ENCODE measurements around the gene KDM2B. TPM values are rescaled to one million over a fixed set of nuclear protein-coding genes. Genes with fewer than 3 reads are reported as not detected.

KDM2B gene
- polyA plus RNA-seq, 1 donor from 2014 or later: 85.5 TPM

GRCh38 chr12:121600702-121601336 is 20.0 kb upstream of the KDM2B start:
- TF ChIP-seq SMC3 (conservative IDR thresholded peaks at IDR 0.05; ENCODE audit: poor library complexity) (no peak), POLR2AphosphoS5 (IDR thresholded peaks at IDR 0.05) (no peak), REST (IDR thresholded peaks at IDR 0.05; ENCODE audit: borderline replicate concordance) (no peak), MXI1 (conservative IDR thresholded peaks at IDR 0.05; ENCODE audit: poor library complexity, severe bottlenecking) (no peak), TAF1 (IDR thresholded peaks at IDR 0.05; ENCODE audit: low read depth) (no peak), EZH2 (IDR thresholded peaks at IDR 0.05; ENCODE audit: borderline replicate concordance, insufficient read depth, low read length, poor library complexity, severe bottlenecking) (no peak), RAD21 (conservative IDR thresholded peaks at IDR 0.05) (no peak), EP300 (conservative IDR thresholded peaks at IDR 0.05; ENCODE audit: poor library complexity, severe bottlenecking) (no peak)
- TF ChIP-seq, protein P1, sequence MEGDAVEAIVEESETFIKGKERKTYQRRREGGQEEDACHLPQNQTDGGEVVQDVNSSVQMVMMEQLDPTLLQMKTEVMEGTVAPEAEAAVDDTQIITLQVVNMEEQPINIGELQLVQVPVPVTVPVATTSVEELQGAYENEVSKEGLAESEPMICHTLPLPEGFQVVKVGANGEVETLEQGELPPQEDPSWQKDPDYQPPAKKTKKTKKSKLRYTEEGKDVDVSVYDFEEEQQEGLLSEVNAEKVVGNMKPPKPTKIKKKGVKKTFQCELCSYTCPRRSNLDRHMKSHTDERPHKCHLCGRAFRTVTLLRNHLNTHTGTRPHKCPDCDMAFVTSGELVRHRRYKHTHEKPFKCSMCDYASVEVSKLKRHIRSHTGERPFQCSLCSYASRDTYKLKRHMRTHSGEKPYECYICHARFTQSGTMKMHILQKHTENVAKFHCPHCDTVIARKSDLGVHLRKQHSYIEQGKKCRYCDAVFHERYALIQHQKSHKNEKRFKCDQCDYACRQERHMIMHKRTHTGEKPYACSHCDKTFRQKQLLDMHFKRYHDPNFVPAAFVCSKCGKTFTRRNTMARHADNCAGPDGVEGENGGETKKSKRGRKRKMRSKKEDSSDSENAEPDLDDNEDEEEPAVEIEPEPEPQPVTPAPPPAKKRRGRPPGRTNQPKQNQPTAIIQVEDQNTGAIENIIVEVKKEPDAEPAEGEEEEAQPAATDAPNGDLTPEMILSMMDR (IDR thresholded peaks at IDR 0.05; ENCODE audit: poor library complexity, severe bottlenecking): no peak
- H3K27ac ChIP-seq (ENCODE audit: low read length): no peak overlapping the region

DNA sequence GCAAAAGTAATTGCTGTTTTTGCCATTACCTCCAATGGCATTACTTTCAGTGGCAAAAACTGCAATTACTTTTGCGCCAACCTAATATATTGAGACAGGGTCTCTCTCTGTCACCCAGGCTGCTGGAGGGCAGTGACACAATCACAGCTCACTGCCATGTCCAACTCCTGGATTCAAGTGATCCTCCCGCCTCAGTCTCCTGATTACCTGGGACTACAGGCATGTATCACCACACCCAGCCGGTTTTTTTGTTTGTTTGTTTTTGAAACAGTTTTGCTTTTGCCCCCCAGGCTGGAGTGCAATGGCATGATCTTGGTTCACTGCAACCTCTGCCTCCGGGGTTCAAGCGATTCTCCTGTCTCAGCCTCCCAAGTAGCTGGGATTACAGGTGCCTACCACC is 15.7 kb upstream of the KDM2B start:
- Histone ChIP-seq H3K9me3 (ENCODE audit: low read length) (no peaks in the 10 kb centered on the region), H3K9ac (ENCODE audit: low read length) (no peak overlapping the region), H4K20me1 (ENCODE audit: insufficient read depth) (no peaks in the 10 kb centered on the region), H3K27ac (ENCODE audit: low read length) (no peak overlapping the region), H3K4me3 (ENCODE audit: low read length) (no peak overlapping the region), H3K9me2 (ENCODE audit: insufficient read depth, low read length) (no peaks in the 10 kb centered on the region), H2AFZ (ENCODE audit: low read depth, low read length) (no peak overlapping the region), H3K27me3 (ENCODE audit: insufficient read depth, low read depth, low read length) (no peaks in the 10 kb centered on the region), H3K36me3 (ENCODE audit: insufficient read depth, low read length) (no peaks in the 10 kb centered on the region), H3F3A (ENCODE audit: insufficient read depth, low read length, poor library complexity, severe bottlenecking) (no peaks in the 10 kb centered on the region), H3K4me2 (ENCODE audit: low read length) (no peak overlapping the region), H3K79me2 (replicated peaks; ENCODE audit: insufficient read depth, low read length) (no peaks in the 10 kb centered on the region)
- TF ChIP-seq SMC3 (conservative IDR thresholded peaks at IDR 0.05; ENCODE audit: poor library complexity) (no peak), TAF1 (IDR thresholded peaks at IDR 0.05; ENCODE audit: low read depth) (no peak), MXI1 (conservative IDR thresholded peaks at IDR 0.05; ENCODE audit: poor library complexity, severe bottlenecking) (no peak), EZH2 (IDR thresholded peaks at IDR 0.05; ENCODE audit: borderline replicate concordance, insufficient read depth, low read length, poor library complexity, severe bottlenecking) (no peak), EP300 (conservative IDR thresholded peaks at IDR 0.05; ENCODE audit: poor library complexity, severe bottlenecking) (no peak), RAD21 (conservative IDR thresholded peaks at IDR 0.05) (no peak), POLR2AphosphoS5 (IDR thresholded peaks at IDR 0.05) (no peak), REST (IDR thresholded peaks at IDR 0.05; ENCODE audit: borderline replicate concordance) (no peak)
- TF ChIP-seq, protein P1 (IDR thresholded peaks at IDR 0.05; ENCODE audit: poor library complexity, severe bottlenecking): no peak

More at GRCh38 chr12:121600702-121601336, 20.0 kb upstream of the KDM2B start:
- no peak overlapping the region for H2AFZ ChIP-seq (ENCODE audit: low read depth, low read length)
- no peak overlapping the region for H3K9ac ChIP-seq (ENCODE audit: low read length)
- no peak overlapping the region for H3K4me3 ChIP-seq (ENCODE audit: low read length)
- H3K36me3 ChIP-seq (ENCODE audit: insufficient read depth, low read length): no peaks in the 10 kb centered on the region
- H3K9me2 ChIP-seq (ENCODE audit: insufficient read depth, low read length): no peaks in the 10 kb centered on the region
- H3K27me3 ChIP-seq (ENCODE audit: insufficient read depth, low read depth, low read length): no peaks in the 10 kb centered on the region
- H3K79me2 ChIP-seq (replicated peaks; ENCODE audit: insufficient read depth, low read length): no peaks in the 10 kb centered on the region
- no peak overlapping the region for H3K4me2 ChIP-seq (ENCODE audit: low read length)
- H3K9me3 ChIP-seq (ENCODE audit: low read length): no peaks in the 10 kb centered on the region
- H4K20me1 ChIP-seq (ENCODE audit: insufficient read depth): no peaks in the 10 kb centered on the region
- no peaks in the 10 kb centered on the region for H3F3A ChIP-seq (ENCODE audit: insufficient read depth, low read length, poor library complexity, severe bottlenecking)
